HCEC 1CT (cell line): Measurements from ENCODE around the gene RPS27.
"Not testable (repeated sequence)": the region's sequence is repeated elsewhere in the genome, so short reads cannot be mapped to it uniquely, and the experiment has no call there.

Source experiments
- DNase-seq: peaks from one replicate; pipeline ENCODE4 v3.0.0-alpha.2; 2017

Gene RPS27

DNA sequence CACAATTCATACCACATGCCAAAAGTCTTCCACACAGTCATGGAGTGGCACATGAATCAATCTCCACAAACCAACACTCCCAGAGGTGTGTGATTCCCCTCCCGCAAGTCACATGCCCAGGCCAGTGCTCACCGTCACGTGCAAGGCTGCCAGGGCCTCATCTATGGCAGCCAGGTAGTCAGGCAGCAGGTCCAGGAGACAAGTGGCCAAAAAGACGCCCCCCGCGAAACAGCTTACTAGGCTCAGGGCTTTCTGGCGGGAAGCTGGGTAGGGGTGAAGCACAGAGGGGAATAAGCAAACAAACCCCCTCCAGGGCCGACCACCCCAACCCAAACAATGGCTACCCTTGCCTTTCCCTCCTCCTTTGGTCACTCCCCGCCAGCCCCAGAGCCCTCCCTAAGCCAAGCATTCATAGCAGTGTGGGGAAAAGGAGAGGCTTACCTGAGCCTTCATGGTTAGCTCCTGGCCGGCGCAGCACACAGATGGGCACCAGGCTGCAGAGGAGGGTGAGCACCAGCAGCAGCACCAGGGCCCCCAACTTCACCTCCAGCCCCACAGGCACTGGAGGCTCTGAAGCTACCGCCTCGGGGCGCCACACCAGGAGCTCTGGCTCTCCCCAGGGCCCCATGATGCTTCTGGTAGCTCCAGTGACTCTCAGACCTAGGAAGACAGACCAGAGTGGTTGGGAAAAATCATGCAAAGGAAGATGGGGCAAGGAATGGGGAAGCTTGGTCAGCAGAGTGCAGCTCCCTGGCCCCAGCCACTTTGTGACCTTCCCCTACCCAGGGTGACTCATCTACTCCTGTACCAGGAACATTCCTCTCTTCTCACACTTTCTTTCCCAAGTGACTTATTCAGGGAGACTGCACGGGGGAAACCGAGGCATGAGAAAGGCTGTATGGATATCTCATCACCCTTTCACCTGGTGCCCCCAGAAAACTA lies 28.2 kb upstream of the RPS27 start:
- peak; percentile 72 for DNase-seq

DNA sequence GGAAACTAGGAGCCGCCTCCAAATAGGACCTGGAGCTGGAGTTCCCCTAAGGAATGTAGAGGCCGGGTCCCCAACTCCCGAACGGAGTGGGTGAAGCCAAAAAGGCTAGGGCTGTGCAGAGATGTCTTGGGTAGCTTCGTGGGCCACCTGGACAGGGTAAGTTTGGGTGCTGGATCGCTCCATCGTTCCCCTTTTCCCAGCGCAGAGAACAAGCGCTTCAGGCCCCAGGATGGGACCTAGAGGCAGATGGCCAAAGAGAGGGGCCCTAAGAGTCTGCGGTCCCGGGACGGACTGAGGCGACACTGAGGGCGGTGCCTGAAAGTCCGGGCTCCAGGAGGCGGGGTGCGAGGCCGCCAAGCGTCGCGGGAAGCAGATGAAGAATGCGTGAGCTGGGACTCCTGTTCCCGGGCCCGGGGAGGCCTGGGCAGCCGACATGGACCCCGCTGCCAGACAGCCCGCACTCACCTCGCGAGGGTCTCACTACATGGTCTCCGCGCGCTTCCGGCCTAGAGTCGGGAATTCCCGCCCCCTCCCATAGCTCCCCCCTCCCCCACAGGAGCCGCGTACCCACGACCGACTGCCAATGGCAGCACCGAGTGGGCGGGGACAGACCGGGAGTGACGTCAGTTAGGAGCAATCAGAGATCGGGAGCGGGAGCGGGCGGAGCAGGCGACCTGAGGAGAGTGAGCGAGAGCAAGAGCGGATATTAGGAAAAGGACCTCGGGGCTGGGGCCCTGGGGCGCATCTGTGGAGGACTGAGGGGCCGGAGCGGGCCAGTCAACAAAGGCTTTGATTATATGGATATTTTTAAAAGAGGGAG lies 27.3 kb upstream of the RPS27 start, which contains the start of gene SLC39A1:
Gene SLC39A1, minus strand, starts transcription at position 508 of the 820 bp plus-strand sequence. CDS start 822 bp downstream, outside the sequence.
- peak; percentile 95 for DNase-seq

DNA sequence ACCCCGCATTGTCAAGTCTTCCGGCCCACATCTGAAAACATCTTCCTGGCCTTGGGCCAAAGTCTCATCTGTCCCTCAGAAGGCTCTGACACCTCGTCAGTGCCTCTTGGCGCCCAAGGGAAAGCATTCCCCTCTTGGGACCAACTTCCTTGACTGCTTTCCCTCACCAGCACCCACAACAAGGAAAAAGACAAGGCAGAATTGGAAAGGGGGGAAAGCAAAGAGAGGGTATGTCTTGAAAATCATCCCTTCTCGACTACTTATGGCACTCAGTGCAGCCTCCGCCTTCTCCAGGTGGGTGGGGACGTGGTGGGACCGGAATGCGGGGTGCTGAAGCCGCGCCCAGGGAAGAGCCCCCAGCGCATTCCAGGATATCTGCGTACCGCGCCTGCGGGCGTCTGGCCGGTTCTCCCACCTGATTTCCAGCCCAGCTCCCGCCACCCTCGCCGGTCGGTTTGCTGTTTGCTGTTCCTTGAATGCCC lies 26.7 kb upstream of the RPS27 start:
- no peak for DNase-seq

DNA sequence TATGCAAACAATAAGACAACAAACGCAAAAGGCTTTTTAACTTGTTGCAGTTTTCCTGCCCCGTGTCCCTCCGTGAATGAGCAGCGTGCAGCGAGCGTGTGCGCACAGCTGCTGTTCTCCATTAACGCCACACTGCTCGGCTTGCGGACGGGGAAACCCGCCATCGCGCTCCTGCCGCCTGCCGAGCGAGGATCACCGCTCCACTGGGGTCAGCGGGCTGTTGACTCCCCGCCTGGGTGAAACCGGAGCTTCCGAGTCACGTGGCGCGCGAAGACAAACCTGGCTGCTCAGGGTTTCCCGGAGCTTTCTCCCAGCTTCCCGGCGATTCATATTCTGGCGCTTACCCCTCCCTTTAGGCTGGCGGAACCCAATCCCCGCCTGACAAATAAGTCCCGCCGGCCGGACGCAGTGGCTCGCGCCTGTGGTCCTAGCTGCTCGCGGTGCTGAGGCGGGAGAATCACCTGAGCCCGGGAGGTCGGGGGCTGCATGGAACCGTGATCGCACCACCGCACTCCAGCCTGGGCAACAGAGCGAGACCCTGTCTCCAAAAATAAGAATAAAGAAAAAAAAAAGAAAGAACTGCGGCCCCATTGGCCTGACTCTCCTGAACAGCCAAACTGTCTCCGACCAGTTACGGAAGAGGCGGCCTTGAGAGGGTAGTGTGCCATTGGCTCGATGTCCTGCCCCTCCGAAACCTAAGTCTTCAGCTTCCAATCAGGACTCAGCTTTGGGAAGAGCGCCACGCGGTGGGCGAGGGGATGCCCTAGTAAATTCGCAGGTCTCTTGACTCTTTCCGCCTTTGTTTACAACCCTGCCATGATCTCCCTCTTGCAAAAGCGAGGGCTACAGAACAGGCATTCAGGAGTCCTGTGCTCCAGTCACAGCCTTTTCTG lies 23.2 kb upstream of the RPS27 start, which contains the start of gene CREB3L4:
Gene CREB3L4, plus strand, starts transcription at position 796 of the 893 bp plus-strand sequence. CDS start 624 bp downstream, outside the sequence.
- DNase-seq: peak; percentile 97

DNA sequence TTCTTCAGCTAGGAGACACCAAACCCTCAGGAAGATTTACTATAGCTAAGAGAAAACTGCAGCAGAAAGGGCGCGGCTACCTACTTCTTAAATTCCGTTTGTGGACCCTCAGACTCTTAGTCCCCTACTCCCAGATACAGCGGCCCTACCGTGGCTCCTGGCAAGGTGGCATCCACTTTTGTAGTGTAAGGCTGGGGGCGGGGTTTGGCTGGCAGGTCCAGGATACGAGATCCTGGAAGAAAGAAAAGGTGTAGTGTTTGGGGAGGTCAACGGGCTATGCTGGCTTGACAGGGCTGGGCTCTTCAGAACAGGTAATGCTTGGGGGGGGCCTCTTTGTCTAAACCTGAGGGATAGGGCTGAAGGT lies 22.6 kb upstream of the RPS27 start:
- DNase-seq: no peak

DNA sequence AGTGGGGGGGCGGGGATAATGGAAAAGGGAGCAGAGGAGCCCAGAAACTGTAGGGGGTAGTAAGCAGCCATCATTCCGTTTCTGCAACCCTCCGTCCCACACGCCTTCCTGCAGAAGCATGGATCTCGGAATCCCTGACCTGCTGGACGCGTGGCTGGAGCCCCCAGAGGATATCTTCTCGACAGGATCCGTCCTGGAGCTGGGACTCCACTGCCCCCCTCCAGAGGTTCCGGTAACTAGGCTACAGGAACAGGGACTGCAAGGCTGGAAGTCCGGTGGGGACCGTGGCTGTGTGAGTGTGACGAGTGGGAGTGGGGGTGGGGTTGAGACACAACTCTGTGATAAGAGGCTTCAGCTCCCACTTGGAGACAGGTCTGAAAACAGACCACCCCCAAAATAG lies 22.2 kb upstream of the RPS27 start:
- DNase-seq: no peak

DNA sequence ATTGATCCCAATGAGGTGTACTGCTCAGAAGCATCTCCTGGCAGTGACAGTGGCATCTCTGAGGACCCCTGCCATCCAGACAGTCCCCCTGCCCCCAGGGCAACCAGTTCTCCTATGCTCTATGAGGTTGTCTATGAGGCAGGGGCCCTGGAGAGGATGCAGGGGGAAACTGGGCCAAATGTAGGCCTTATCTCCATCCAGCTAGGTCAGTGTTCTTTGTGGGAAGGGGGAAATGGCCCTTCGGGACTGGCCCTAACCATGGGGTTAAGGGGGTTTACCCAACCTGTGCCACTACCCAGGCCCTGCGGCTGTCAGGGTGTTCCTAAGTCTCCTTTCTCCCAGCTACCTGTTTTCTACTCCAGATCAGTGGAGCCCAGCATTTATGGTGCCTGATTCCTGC lies 21.6 kb upstream of the RPS27 start:
- no peak for DNase-seq

DNA sequence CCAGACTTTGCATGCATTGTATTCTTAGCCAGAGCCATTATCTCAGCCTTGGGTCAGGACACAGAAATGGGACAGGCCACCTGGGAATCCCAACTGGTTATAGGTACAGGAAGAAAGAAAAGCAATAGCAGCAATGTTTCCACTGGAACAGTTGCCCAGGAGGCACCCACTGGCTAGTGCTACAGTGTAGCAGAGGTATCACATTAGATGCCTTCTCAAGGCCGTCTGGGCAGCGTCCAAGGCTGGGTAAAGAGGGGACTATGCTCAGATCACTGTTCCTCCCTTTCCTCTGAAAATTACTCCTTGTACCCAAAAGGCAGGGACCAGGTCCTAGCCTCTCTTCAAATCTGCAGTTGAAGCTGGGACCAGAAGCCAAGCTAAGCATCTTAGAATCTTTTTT lies 20.2 kb upstream of the RPS27 start:
- DNase-seq: no peak

DNA sequence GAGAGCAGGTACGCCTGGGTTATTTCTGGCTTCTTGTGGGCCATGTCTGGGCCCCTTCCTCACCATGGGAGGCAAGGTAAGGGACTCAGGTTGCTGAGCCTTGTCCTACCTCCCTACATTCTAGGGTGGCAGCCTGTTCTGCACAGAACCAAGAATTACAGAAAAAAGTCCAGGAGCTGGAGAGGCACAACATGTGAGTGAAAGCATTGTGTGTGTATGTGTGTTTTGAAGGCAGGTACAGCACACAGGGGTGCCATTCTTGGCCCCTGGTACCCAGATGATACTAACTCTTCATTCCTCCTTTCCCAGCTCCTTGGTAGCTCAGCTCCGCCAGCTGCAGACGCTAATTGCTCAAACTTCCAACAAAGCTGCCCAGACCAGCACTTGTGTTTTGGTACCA lies 17.5 kb upstream of the RPS27 start:
- DNase-seq: no peak

DNA sequence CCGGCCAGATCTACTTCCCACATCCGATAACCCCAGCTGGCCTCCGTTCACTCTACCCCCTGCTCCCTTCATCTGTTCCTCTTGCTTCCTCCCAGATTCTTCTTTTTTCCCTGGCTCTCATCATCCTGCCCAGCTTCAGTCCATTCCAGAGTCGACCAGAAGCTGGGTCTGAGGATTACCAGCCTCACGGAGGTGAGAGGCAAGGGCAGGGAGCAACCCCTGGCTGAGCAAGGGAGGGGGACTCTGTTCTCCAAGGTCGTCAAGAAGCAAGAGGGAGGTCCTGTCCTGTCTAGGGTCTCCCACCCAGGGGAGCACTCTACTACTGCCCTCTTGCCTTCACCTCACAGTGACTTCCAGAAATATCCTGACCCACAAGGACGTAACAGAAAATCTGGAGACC lies 17.0 kb upstream of the RPS27 start:
- DNase-seq: no peak

DNA sequence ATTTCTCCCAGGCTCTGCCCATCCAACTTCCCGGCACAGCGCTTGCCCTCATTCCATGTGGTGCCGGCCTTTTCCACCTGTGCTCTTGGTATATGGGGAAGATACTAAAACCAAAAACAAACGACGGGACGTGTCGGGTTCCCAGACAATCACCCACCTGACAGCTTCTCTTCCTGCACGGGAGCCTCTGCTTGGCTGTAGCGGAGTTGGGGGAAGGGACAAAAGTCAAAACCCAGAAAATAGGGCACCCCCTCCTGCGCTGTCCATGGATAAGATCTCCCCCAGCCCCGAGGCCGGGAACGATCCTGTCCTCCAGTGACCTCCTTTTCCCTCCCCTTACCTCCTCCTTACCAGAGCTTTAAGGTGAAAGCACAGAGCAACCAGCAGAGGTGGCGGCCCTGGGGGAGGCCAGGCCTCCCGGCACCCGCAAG lies 13.7 kb upstream of the RPS27 start:
- no peak for DNase-seq

DNA sequence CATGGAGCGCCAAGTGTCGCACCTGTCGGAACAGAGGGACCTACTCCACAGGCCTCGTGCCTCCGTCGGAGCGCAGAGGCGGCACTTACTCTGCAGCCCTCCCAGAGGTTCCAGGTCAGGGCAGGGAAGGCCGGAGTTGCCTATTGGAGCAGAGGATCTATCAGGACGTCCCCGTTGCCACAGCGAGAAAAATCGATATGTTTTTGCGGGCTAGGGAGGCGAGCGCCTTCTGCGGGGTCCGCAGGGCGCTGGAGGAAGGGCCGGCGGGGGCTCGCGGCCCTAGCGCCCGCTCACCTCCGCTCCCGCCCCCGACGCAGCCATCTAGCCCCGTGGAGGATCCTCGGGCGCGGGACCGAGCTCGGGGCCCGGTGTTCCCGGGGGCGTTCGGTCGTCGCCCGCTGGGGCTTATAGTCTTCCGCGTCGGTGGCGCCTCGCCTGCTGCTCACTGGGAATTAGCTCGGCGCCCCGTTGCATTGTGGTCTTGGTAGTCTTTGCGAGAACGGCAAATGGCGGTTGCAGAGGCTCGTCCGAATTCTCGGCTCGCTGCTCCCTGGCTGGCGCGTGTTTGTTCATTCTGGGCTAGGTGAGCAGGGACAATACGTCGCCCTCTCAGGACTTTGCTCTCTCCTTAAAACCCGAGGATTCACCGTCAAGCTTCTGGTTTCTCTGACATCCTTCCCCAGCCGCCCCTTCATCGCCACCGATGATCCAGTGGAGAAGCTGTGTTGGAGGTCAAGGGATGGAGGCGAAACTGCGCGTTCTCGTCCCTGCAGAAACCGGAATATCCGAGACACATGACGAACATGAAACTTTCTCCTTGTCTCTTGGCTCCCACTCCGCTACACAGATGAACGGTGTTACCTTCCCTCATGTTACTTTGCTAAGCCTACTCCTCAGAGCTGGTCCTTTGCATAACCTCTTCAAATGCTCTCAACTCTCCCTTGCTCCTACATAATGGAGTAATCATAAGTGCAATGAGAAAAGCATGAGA lies 13.0 kb upstream of the RPS27 start, which contains the start of gene JTB:
Gene JTB, minus strand, starts transcription at position 425 of the 991 bp plus-strand sequence. Its CDS starts 422 bp downstream, at position 3.
- peak; percentile 82 for DNase-seq

DNA sequence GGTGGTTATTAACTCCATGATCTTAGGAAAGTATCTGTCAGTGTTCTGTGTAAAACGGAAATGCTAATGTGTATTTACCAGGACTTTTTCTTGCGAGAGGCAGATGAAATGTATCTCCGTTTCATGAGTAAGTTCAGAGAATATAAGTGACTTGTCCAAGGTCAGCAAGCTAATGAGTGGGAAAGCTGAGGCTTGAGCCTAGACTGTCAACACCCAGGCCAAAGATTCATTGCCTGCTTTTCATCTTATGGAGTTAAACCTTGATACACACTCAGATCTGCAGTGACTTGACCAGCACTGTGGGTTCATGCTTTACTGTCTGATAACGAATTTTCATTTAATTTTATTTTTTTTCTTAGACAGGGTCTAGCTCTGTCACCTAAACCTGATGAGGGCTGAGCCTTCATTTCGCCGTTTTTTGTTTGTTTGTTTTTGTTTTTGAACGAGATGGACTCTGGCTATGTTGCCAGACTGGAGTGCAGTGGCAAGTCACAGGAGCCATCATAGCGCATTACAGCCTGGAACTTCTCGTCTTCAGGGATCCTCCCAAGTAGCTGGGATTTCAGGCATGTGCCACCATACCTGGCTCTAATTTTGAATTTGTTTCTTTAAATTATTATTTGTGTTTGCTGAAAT lies 12.2 kb upstream of the RPS27 start:
- DNase-seq: no peak

DNA sequence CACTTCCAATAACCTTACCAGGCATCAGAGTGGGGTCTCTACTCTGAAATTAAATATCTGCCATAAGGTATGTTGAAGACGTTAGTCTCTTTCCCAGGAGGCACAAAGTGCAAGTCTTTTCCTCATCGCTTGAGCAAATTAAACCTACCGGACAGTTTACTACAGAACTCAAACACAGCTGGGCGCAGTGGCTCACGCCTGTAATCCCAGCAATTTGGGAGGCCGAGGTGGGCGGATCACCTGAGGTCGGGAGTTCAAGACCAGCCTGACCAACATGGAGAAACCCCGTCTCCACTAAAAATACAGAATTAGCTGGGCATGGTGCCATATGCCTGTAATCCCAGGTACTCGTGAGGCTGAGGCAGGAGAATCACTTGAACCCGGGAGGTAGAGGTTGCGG lies 11.5 kb upstream of the RPS27 start:
- not testable (repeated sequence) for DNase-seq

DNA sequence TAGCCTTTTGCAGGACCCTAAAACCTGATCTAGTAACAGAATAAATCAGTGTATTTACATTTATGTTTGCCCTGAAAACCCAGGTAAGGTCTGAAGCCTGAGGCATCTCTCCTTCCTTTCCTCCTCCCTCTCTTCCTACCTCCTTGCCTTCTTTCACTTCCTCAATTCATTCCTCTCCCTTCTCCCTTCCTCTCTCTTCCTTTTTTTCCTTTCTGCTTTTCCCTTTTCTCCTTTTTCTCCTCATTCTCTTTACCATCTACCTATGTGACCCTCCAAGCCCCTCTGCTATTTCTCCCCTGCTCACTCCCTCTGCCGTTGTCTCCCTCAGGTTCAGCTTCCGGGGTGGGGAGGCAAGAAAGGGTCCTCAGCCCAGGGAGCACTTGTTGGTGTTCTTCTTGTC lies 8.8 kb upstream of the RPS27 start:
- DNase-seq: not testable (repeated sequence)

DNA sequence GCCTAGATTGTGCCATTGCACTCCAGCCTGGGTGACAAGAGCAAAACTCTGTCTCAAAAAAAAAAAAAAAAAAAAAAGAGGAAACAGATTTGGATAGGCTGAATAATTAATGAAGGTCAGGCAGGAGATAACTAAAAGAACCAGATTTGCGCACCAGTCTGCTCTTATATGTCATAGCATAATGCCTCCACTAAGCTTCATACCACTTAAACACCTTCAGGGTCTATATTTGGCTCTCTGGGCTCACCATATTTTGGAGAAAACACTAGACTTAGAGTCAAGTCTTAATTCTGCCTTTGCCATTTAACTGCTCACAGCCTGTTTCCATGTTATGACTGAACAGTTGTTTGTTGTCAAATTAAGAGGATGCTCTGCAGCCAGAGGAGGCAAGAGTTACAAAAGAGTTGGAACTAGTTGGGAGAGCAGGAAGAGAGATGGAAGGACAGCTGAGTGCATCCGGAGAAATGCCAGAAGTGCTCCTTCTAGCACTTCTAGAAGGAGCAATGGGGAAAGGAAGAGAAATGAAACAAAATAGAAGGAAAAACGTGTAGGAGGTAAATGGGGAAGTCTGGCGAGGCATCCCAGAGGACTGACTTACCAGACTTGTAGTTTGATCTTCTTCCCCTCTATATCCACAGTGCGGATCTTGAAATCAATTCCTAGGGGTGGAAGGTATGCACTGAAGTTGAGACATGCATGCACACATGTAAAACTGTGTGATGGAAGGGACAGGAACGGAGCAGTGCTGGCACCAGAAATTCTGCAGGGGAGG lies 6.3 kb upstream of the RPS27 start:
- DNase-seq: no peak

DNA sequence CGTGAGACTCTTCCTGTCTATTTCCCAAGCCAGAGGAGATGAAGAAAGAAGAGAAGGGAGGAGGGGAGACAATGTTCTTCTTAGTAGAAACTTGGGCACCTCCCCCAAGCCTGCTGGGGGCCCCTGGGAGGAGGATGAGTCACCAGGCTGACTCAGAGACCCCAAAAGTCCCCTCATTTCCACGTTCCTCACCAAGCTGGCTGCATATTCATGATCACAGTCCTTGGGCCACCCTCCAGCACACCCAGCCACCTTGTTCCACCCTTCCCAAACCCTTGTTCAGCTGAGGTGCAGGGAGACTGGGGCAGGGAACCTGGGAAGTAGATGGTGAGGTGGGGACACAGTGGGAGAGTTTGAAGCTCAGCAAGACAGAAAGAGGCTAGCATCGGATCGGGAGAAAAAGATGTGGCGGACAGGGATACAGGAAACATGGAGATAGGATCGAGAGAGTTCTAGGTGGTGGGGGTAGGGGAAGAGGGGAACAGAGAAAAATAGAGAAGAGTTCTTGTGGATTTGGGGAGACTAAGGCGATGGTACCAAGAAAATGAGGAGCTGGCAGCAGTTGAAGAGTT lies 5.1 kb upstream of the RPS27 start:
- DNase-seq: peak; percentile 74

DNA sequence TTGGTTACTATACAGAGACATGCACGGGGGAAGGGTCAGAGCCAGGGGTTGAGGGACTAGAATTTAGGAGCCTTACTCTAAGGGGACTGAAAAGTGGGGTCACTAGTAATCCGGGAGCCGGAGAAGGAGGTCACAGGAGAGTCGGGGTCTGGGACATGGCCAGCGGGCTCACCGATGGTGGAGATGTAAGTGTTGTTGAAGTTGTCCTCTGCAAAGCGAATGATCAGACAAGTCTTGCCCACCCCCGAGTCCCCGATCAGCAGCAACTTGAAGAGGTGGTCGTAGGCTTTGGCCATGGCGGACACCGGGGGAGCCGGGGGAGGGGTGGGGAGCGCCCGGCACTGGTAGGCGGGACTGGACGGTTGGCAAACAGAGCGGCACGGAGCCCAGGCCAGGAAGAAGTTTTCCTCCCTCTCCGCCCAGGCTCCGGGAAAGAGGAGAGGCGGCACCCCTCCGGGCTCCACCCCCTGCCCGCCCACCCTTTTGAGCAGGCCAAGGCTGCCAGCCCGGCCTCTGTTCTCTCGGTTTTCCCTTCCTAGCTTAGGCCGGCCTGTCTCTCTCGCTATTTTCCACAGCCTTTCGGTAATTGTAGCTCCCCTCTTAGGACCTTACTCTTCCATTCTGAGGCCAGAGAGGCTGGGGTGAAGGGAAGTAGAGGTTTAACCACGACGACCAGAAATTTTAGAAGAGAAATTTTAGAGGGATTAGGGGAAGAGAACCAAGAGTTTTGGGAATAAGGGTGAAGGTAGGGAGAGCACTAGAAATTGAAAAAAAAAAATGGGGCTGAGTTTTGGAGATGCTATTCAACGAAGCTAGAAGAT lies 4.4 kb upstream of the RPS27 start, which contains the start of gene RAB13:
Gene RAB13, minus strand, starts transcription at position 399 of the 821 bp plus-strand sequence. Its CDS starts 103 bp downstream, at position 296.
- DNase-seq: peak; percentile 88
